MM.1S (cell line): ENCODE data around the gene RGS13.

Source experiments
- CTCF ChIP-seq: fragments of 300-600 bp; sonication (generic); IDR thresholded peaks from 2 replicates; pipeline ENCODE4 v1.5.1; 2016; ENCODE audit warnings: antibody characterized with exemption, low read length, mixed read lengths
- EZH2 ChIP-seq: fragments of 300-600 bp; sonication (generic); optimal IDR thresholded peaks from 2 replicates; pipeline ENCODE3; 2017; ENCODE audit warnings: low read depth, mild to moderate bottlenecking, antibody characterized with exemption, low read length, mixed read lengths

GRCh38 chr1:192698731-192699130, 62.8 kb downstream of the RGS13 start:
- no peak for TF ChIP-seq CTCF
- TF ChIP-seq EZH2 = no peak
